Fibroblast of lung (primary cell): Measurements from ENCODE around the gene AFAP1. TPM values are rescaled to one million over a fixed set of nuclear protein-coding genes. Genes with fewer than 3 reads are reported as not detected.

Experiments used
- DNase-seq, 2 donors: peaks; one replicate each; pipeline versions ENCODE4 v3.0.0 to v3.0.0-alpha.2; 2010; ENCODE audit warnings: low read depth in 2 of 2
- H2AFZ ChIP-seq: 2 replicates; pipeline ENCODE4 v1.5.1; 2012; ENCODE audit warnings: low read length, control low read depth, inconsistent platforms
- H3K27ac ChIP-seq: 2 replicates; pipeline ENCODE4 v1.5.1; 2011; ENCODE audit warnings: low read length, control low read depth; ENCODE audit not compliant: insufficient read depth
- H3K27me3 ChIP-seq: 2 replicates; pipeline ENCODE4 v1.5.1; 2011; ENCODE audit warnings: mild to moderate bottlenecking, low read length; ENCODE audit not compliant: control insufficient read depth, insufficient read depth
- H3K36me3 ChIP-seq: 2 replicates; pipeline ENCODE4 v1.5.1; 2011; ENCODE audit warnings: low read length; ENCODE audit not compliant: control insufficient read depth, insufficient read depth
- H3K4me1 ChIP-seq: 2 replicates; pipeline ENCODE4 v1.5.1; 2011; ENCODE audit warnings: low read length; ENCODE audit not compliant: control insufficient read depth, insufficient read depth; ENCODE audit errors: extremely low read depth
- H3K4me2 ChIP-seq: 2 replicates; pipeline ENCODE4 v1.5.1; 2011; ENCODE audit warnings: low read length, control low read depth; ENCODE audit not compliant: insufficient read depth; ENCODE audit errors: extremely low read depth
- H3K4me3 ChIP-seq, 4 experiments: fragments of 200-600 bp in 1 of 4; sonication (generic) in 1 of 4; replicated peaks in 1 of 4; 2 replicates each; pipeline ENCODE4 v1.5.1; 2011 to 2016; ENCODE audit warnings: low read length in 4 of 4, low read depth in 3 of 4, mild to moderate bottlenecking in 3 of 4, control low read depth in 2 of 4, inconsistent platforms in 1 of 4, mixed read lengths in 1 of 4; ENCODE audit not compliant: insufficient read depth in 1 of 4; ENCODE audit errors: control extremely low read depth in 1 of 4
- H3K79me2 ChIP-seq: 2 replicates; pipeline ENCODE4 v1.5.1; 2012; ENCODE audit warnings: mild to moderate bottlenecking, low read length, inconsistent platforms; ENCODE audit not compliant: control insufficient read depth, insufficient read depth
- H3K9ac ChIP-seq: 2 replicates; pipeline ENCODE4 v1.5.1; 2011; ENCODE audit warnings: mild to moderate bottlenecking, low read length, control low read depth; ENCODE audit not compliant: insufficient read depth
- H3K9me3 ChIP-seq: 2 replicates; pipeline ENCODE4 v1.5.1; 2012; ENCODE audit warnings: low read depth, low read length; ENCODE audit not compliant: control insufficient read depth, insufficient read depth
- H4K20me1 ChIP-seq: 2 replicates; pipeline ENCODE4 v1.5.1; 2011; ENCODE audit warnings: low read length; ENCODE audit not compliant: control insufficient read depth, insufficient read depth; ENCODE audit errors: extremely low read depth
- CTCF ChIP-seq, 2 donors: IDR thresholded peaks in 1 of 2; conservative IDR thresholded peaks in 1 of 2; 1 replicate in 1 of 2; 2 replicates in 1 of 2; pipeline ENCODE4 v1.5.1; 2011 to 2012; ENCODE audit warnings: low read length in 2 of 2, control low read depth in 1 of 2, inconsistent platforms in 1 of 2, low read depth in 1 of 2, mild to moderate bottlenecking in 1 of 2
- EZH2 ChIP-seq: IDR thresholded peaks from 2 replicates; pipeline ENCODE4 v1.5.1; 2012; ENCODE audit warnings: low read length, control low read depth, mild to moderate bottlenecking; ENCODE audit errors: missing control alignments
- polyA plus RNA-seq, 2 donors: library from polyadenylated mRNA; depleted of rRNA in 1 of 2; stranded (reverse) in 1 of 2; unstranded in 1 of 2; fragments of >200 nt; gene quantifications; 2 replicates each; pipeline ENCODE4 v1.2.1, GENCODE V29; 2011 to 2012; ENCODE audit warnings: missing spikeins in 1 of 2
- total RNA-seq: library from RNA; depleted of rRNA; stranded (reverse); fragments of >200 nt; gene quantifications from 2 replicates; pipeline ENCODE4 v1.2.1, GENCODE V29; 2014

Gene AFAP1
- total and polyA plus RNA-seq, 2 donors (not counting 1 experiment from before 2014, with no cell fraction given), result 21.8 to 30.1 TPM

GRCh38 chr4:7984286-7984925 is 44.7 kb upstream of the AFAP1 start:
- Histone ChIP-seq H3K4me1 (no peaks in the 10 kb centered on the region), H3K4me2 (no peak overlapping the region), H3K4me3 (no peak overlapping the region), H4K20me1 (no peaks in the 10 kb centered on the region), H2AFZ (no peak overlapping the region), H3K27me3 (no peaks in the 10 kb centered on the region), H3K27ac (no peak overlapping the region), H3K36me3 (no peaks in the 10 kb centered on the region), H3K79me2 (no peaks in the 10 kb centered on the region), H3K9me3 (no peaks in the 10 kb centered on the region), H3K9ac (no peak overlapping the region)
- no peak for TF ChIP-seq EZH2
- no peak for TF ChIP-seq CTCF (conservative IDR thresholded peaks at IDR 0.05 in 1 of 2, IDR thresholded peaks at IDR 0.05 in 1 of 2; ENCODE audit: low read depth in 1 of 2, low read length in 2 of 2)
- DNase-seq, result no peak

DNA sequence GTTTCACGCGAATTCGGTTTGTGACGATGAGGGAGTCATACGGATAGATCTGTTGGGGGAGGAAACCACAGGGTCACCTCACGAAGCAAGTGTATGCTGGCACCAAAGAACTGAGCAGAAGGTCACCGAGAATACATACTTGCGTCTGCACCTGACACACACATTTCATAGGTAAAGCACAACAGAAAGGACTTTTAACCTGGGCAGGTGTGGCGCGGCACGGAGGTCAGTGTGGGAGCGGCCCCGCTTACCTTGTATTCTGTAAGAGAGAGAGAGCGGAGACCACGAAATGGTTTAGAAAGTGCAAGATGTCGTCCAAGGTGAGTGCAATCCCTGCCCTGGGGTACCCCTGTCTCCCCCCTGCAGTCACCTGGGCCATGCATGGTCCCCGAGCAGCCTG is 43.6 kb upstream of the AFAP1 start:
- Histone ChIP-seq H3K9ac (no peak overlapping the region), H3K4me3 (no peak overlapping the region), H3K36me3 (no peaks in the 10 kb centered on the region), H3K4me2 (no peak overlapping the region), H3K27me3 (no peaks in the 10 kb centered on the region), H3K79me2 (no peaks in the 10 kb centered on the region), H2AFZ (no peak overlapping the region), H3K9me3 (no peaks in the 10 kb centered on the region), H4K20me1 (no peaks in the 10 kb centered on the region), H3K4me1 (peaks cover 1% of the 10 kb centered on the region), H3K27ac (no peak overlapping the region)
- DNase-seq, result no peak
- TF ChIP-seq CTCF (conservative IDR thresholded peaks at IDR 0.05 in 1 of 2, IDR thresholded peaks at IDR 0.05 in 1 of 2; ENCODE audit: low read depth in 1 of 2, low read length in 2 of 2) (no peak), EZH2 (no peak)

- TF ChIP-seq CTCF (conservative IDR thresholded peaks at IDR 0.05 in 1 of 2, IDR thresholded peaks at IDR 0.05 in 1 of 2; ENCODE audit: low read depth in 1 of 2, low read length in 2 of 2) (no peak), EZH2 (no peak)
- H3K79me2 ChIP-seq, result no peaks in the 10 kb centered on the region
- no peaks in the 10 kb centered on the region for H3K27me3 ChIP-seq
- no peaks in the 10 kb centered on the region for H4K20me1 ChIP-seq
- no peaks in the 10 kb centered on the region for H3K36me3 ChIP-seq
- no peak overlapping the region for H3K4me2 ChIP-seq
- no peak overlapping the region for H3K4me3 ChIP-seq
- DNase-seq, result no peak
- no peak overlapping the region for H2AFZ ChIP-seq
- H3K27ac ChIP-seq, result no peak overlapping the region
- no peak overlapping the region for H3K9ac ChIP-seq
- no peaks in the 10 kb centered on the region for H3K9me3 ChIP-seq
- H3K4me1 ChIP-seq, result peaks cover 2% of the 10 kb centered on the region
Observed at GRCh38 chr4:7981738-7982394, 42.2 kb upstream of the AFAP1 start.
